ENCODE measurements around the gene CIT.
"Not testable (repeated sequence)": the region's sequence is repeated elsewhere in the genome, so short reads cannot be mapped to it uniquely, and the experiment has no call there.

Gene CIT

DNA sequence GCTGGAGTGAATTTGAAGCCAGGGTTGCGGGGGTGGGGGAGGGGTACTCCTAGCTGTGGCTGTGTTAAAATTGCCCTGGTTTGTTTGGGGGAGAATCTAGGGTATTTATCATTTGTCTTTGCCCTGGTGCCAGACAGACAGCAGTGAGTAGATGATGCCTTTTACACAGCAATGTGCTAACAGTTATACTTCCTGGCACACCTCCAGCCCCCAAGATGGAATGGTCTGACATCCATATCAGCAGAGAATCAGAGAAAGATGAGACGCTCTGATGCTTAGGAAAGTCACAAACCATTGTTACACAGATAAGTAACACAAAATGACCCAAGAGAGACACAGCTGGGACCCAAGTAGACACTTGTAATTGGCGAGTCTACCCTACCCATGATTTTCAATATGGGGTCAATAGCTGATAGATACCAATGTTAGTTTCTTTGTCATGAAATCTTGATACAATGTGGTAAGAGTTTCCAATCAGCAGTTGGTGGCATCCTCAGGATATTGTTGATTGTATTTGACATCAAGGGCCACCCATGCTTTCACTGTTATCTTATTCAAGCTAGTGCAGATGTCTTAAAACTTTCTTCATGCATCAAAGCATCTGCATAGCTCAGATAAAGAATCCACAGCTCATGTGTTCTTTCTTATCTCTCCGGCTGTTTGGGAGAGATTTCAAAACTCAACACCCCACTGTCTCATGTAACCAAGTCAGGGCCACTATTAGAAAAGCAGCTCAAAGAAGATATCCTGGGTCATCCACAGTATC is 211.8 kb downstream of the CIT start:
- 93 to 95% methylated on average over 4 of the region's 4 CpGs for WGBS, 2 experiments

GRCh38 chr12:119664642-119665041 is 212.5 kb downstream of the CIT start:
- Histone ChIP-seq H3K4me1 (ENCODE audit: control insufficient read depth, insufficient read depth, low read length) (no peaks in the 10 kb centered on the region), H3K4me3 (ENCODE audit: insufficient read depth, low read depth, low read length) (no peak overlapping the region), H3K27ac (ENCODE audit: insufficient read depth, low read depth, low read length, poor library complexity, severe bottlenecking) (no peak overlapping the region), H3K27me3 (ENCODE audit: control insufficient read depth, insufficient read depth, low read length, poor library complexity, severe bottlenecking) (no peaks in the 10 kb centered on the region), H3K36me3 (ENCODE audit: control insufficient read depth, insufficient read depth, low read length) (no peaks in the 10 kb centered on the region), H3K9me3 (ENCODE audit: control insufficient read depth, low read length) (no peaks in the 10 kb centered on the region)
- WGBS, 2 experiments, result 73 to 90% methylated on average over 1 of the region's 1 CpG

More for the DNA sequence above, 211.8 kb downstream of the CIT start:
- peaks cover 1% of the 10 kb centered on the region for H3K36me3 ChIP-seq (ENCODE audit: control insufficient read depth, insufficient read depth, low read length)
- H3K4me3 ChIP-seq (ENCODE audit: insufficient read depth, low read depth, low read length), result no peak overlapping the region
- H3K9me3 ChIP-seq (ENCODE audit: control insufficient read depth, low read length), result no peaks in the 10 kb centered on the region
- H3K27ac ChIP-seq (ENCODE audit: insufficient read depth, low read depth, low read length, poor library complexity, severe bottlenecking), result no peak overlapping the region
- no peaks in the 10 kb centered on the region for H3K4me1 ChIP-seq (ENCODE audit: control insufficient read depth, insufficient read depth, low read length)
- no peaks in the 10 kb centered on the region for H3K27me3 ChIP-seq (ENCODE audit: control insufficient read depth, insufficient read depth, low read length, poor library complexity, severe bottlenecking)

GRCh38 chr12:119661882-119662281 is 215.2 kb downstream of the CIT start:
- Histone ChIP-seq H3K36me3 (ENCODE audit: control insufficient read depth, insufficient read depth, low read length) (no peaks in the 10 kb centered on the region), H3K27ac (ENCODE audit: insufficient read depth, low read depth, low read length, poor library complexity, severe bottlenecking) (no peak overlapping the region), H3K27me3 (ENCODE audit: control insufficient read depth, insufficient read depth, low read length, poor library complexity, severe bottlenecking) (no peaks in the 10 kb centered on the region), H3K4me3 (ENCODE audit: insufficient read depth, low read depth, low read length) (no peak overlapping the region), H3K4me1 (ENCODE audit: control insufficient read depth, insufficient read depth, low read length) (no peaks in the 10 kb centered on the region), H3K9me3 (ENCODE audit: control insufficient read depth, low read length) (no peaks in the 10 kb centered on the region)
- 67 to 83% methylated on average over 3 to 4 of the region's 4 CpGs for WGBS, 2 experiments

DNA sequence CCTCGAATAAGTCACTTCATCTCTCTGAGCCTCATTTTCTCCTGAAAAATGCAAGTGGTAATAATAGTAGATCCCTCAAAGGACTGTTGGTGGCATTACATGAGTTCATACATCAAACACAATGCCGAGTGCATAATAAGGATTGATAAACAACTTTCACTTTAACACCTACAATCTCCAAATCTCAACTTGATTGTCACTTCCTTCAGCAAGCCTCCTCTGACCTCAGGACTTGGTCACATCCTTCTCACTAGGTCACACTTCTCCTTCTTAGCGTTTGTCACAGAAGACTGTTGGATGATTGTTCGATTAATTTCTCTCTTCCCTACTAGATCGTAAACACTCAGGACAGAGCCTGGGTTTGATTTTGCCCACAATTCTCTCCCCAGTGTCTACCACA is 217.0 kb downstream of the CIT start:
- Histone ChIP-seq H3K4me3 (ENCODE audit: insufficient read depth, low read depth, low read length) (no peak overlapping the region), H3K27me3 (ENCODE audit: control insufficient read depth, insufficient read depth, low read length, poor library complexity, severe bottlenecking) (no peaks in the 10 kb centered on the region), H3K9me3 (ENCODE audit: control insufficient read depth, low read length) (no peaks in the 10 kb centered on the region), H3K36me3 (ENCODE audit: control insufficient read depth, insufficient read depth, low read length) (no peaks in the 10 kb centered on the region), H3K4me1 (ENCODE audit: control insufficient read depth, insufficient read depth, low read length) (no peaks in the 10 kb centered on the region), H3K27ac (ENCODE audit: insufficient read depth, low read depth, low read length, poor library complexity, severe bottlenecking) (no peak overlapping the region)
- WGBS, 2 experiments, result 91 to 93% methylated on average over 5 of the region's 5 CpGs

DNA sequence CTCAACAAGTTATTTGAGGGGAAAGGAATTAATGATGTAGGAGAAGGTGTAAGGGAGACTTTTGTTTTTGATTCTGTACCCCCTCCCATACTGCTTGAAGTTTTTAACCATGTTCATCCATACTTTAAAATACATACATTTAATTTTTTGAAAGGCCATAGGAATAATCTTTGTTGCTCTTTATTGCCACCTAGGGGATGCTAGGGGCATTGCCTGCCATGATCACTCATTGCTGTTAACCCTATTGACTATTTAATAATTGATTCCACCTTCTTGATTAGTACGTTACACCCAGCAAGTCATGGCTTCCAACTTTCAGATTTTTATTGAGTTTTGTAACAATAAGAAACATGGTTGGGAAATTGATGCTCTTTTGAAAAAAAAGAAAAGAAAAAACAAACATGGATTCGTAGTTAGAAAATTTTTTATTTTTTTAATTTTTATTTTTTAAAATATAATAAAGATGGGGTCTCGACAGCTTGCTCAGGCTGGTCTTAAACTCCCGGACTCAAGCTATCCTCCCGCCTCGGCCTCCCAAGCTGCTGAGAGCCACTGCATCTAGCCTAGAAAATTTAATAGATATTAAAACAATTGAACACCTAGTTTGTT is 217.7 kb downstream of the CIT start:
- no peaks in the 10 kb centered on the region for H3K36me3 ChIP-seq (ENCODE audit: control insufficient read depth, insufficient read depth, low read length)
- no peaks in the 10 kb centered on the region for H3K27me3 ChIP-seq (ENCODE audit: control insufficient read depth, insufficient read depth, low read length, poor library complexity, severe bottlenecking)
- H3K4me3 ChIP-seq (ENCODE audit: insufficient read depth, low read depth, low read length), result no peak overlapping the region
- H3K27ac ChIP-seq (ENCODE audit: insufficient read depth, low read depth, low read length, poor library complexity, severe bottlenecking), result no peak overlapping the region
- 49 to 59% methylated on average over 4 to 5 of the region's 6 CpGs for WGBS, 2 experiments
- H3K9me3 ChIP-seq (ENCODE audit: control insufficient read depth, low read length), result no peaks in the 10 kb centered on the region
- no peaks in the 10 kb centered on the region for H3K4me1 ChIP-seq (ENCODE audit: control insufficient read depth, insufficient read depth, low read length)

DNA sequence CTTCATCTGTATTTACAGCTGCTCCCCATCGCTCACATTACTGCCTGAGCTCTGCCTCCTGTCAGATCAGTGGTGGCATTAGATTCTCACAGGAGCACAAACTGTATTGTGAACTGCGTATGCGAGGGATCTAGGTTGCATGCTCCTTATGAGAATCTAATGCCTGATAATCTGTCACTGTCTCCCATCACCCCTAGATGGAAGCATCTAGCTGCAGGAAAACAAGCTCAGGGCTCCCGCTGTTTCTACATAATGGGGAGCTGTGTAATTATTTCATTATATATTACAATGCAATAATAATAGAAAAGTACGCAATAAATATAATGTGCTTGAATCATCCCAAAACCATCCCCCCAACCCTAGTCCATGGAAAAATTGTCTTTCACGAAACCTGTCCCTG is 219.0 kb downstream of the CIT start:
- H3K4me1 ChIP-seq (ENCODE audit: control insufficient read depth, insufficient read depth, low read length); H3K27ac ChIP-seq (ENCODE audit: insufficient read depth, low read depth, low read length, poor library complexity, severe bottlenecking); H3K36me3 ChIP-seq (ENCODE audit: control insufficient read depth, insufficient read depth, low read length); H3K27me3 ChIP-seq (ENCODE audit: control insufficient read depth, insufficient read depth, low read length, poor library complexity, severe bottlenecking); H3K9me3 ChIP-seq (ENCODE audit: control insufficient read depth, low read length); H3K4me3 ChIP-seq (ENCODE audit: insufficient read depth, low read depth, low read length): not testable (repeated sequence)
- 94 to 95% methylated on average over 5 of the region's 6 CpGs for WGBS, 2 experiments

GRCh38 chr12:119657001-119657400 is 220.1 kb downstream of the CIT start:
- H3K36me3 ChIP-seq (ENCODE audit: control insufficient read depth, insufficient read depth, low read length); H3K4me3 ChIP-seq (ENCODE audit: insufficient read depth, low read depth, low read length); H3K27me3 ChIP-seq (ENCODE audit: control insufficient read depth, insufficient read depth, low read length, poor library complexity, severe bottlenecking); H3K9me3 ChIP-seq (ENCODE audit: control insufficient read depth, low read length); H3K27ac ChIP-seq (ENCODE audit: insufficient read depth, low read depth, low read length, poor library complexity, severe bottlenecking); H3K4me1 ChIP-seq (ENCODE audit: control insufficient read depth, insufficient read depth, low read length): not testable (repeated sequence)
- WGBS, 2 experiments, result 81 to 85% methylated on average over 2 of the region's 2 CpGs

DNA sequence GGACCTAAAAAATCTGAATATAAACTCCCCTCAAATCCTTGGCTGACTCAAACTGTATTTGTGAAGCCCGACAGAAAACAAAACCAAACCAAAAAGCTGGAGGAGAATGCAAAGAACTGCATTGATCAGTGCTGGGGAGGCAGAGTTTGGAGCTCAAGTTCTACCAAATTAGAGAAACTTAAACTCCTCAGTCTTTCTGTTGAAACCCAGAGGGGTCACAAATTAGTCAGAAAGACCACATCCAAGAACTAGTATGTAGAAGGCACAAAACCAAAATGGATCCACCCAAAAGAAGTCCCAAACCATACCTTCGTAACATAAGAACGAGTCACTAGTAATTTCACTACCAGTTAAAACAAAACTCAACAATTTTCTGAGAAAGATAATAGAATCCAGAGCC is 224.5 kb downstream of the CIT start:
- Histone ChIP-seq H3K4me1 (ENCODE audit: control insufficient read depth, insufficient read depth, low read length) (no peaks in the 10 kb centered on the region), H3K27ac (ENCODE audit: insufficient read depth, low read depth, low read length, poor library complexity, severe bottlenecking) (no peak overlapping the region), H3K4me3 (ENCODE audit: insufficient read depth, low read depth, low read length) (no peak overlapping the region), H3K36me3 (ENCODE audit: control insufficient read depth, insufficient read depth, low read length) (no peaks in the 10 kb centered on the region), H3K9me3 (ENCODE audit: control insufficient read depth, low read length) (peaks cover 3% of the 10 kb centered on the region), H3K27me3 (ENCODE audit: control insufficient read depth, insufficient read depth, low read length, poor library complexity, severe bottlenecking) (no peaks in the 10 kb centered on the region)
- whole genome bisulfite sequencing, 2 experiments, result 71 to 76% methylated on average over 3 of the region's 3 CpGs

- 70 to 78% methylated on average over 4 of the region's 4 CpGs for WGBS, 2 experiments
These were observed 227.8 kb downstream of the CIT start for GRCh38 chr12:119649202-119649808.

DNA sequence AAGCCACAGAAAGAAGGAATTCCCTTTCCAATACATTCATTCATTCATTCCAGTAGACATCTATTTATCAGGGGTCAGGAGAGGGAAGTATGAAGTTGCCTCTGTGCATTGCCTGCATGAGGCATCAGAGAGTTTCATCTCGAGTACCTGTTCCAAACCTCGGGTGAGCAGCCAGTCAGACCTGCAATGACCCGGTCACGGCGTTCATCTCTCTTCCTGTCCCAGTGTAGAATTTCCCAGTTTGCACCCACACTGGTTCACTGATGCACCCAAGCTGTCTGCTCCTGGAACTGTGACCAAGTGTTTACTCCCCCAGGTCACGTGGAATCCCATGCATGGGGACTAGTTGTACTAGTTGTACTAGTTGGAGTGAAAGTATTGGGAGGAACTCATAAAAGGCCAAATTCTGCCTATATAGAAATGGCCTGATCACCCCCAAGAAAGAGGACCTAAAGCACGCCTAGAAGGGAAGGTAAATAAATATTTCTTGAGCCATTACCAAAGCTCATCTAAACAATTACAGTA is 231.5 kb downstream of the CIT start:
- H3K36me3 ChIP-seq (ENCODE audit: control insufficient read depth, insufficient read depth, low read length), result no peaks in the 10 kb centered on the region
- H3K4me1 ChIP-seq (ENCODE audit: control insufficient read depth, insufficient read depth, low read length), result no peaks in the 10 kb centered on the region
- no peak overlapping the region for H3K4me3 ChIP-seq (ENCODE audit: insufficient read depth, low read depth, low read length)
- H3K27ac ChIP-seq (ENCODE audit: insufficient read depth, low read depth, low read length, poor library complexity, severe bottlenecking), result no peak overlapping the region
- WGBS, 2 experiments, result 86 to 88% methylated on average over 7 of the region's 7 CpGs
- no peaks in the 10 kb centered on the region for H3K9me3 ChIP-seq (ENCODE audit: control insufficient read depth, low read length)
- H3K27me3 ChIP-seq (ENCODE audit: control insufficient read depth, insufficient read depth, low read length, poor library complexity, severe bottlenecking), result no peaks in the 10 kb centered on the region

More at GRCh38 chr12:119649202-119649808, 227.8 kb downstream of the CIT start:
- Histone ChIP-seq H3K27me3 (ENCODE audit: control insufficient read depth, insufficient read depth, low read length, poor library complexity, severe bottlenecking) (no peaks in the 10 kb centered on the region), H3K9me3 (ENCODE audit: control insufficient read depth, low read length) (peaks cover 3% of the 10 kb centered on the region), H3K27ac (ENCODE audit: insufficient read depth, low read depth, low read length, poor library complexity, severe bottlenecking) (no peak overlapping the region), H3K4me3 (ENCODE audit: insufficient read depth, low read depth, low read length) (no peak overlapping the region), H3K36me3 (ENCODE audit: control insufficient read depth, insufficient read depth, low read length) (no peaks in the 10 kb centered on the region), H3K4me1 (ENCODE audit: control insufficient read depth, insufficient read depth, low read length) (no peaks in the 10 kb centered on the region)

Measured in ectodermal cell (in vitro differentiated cells).